Measurements from ENCODE around the gene EPAS1.

DNA sequence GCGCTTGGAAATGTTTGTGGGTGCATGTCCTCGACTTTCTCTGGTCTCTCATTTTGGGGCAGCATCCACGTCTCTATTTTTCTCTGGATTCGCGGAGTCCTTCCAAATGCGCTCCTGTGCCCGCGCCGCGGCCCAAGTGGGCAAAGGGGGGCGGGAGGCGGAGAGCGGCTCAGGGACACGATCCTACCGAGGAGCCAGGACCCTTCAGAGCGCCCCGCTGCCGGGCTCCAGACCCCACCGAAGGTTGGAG lies 990 bp downstream of the EPAS1 start:
- TF ChIP-seq YY1 (IDR thresholded peaks at IDR 0.05; ENCODE audit: insufficient read depth, insufficient replicate concordance, low read depth, low read length) = no peak
- TF ChIP-seq, protein P1, sequence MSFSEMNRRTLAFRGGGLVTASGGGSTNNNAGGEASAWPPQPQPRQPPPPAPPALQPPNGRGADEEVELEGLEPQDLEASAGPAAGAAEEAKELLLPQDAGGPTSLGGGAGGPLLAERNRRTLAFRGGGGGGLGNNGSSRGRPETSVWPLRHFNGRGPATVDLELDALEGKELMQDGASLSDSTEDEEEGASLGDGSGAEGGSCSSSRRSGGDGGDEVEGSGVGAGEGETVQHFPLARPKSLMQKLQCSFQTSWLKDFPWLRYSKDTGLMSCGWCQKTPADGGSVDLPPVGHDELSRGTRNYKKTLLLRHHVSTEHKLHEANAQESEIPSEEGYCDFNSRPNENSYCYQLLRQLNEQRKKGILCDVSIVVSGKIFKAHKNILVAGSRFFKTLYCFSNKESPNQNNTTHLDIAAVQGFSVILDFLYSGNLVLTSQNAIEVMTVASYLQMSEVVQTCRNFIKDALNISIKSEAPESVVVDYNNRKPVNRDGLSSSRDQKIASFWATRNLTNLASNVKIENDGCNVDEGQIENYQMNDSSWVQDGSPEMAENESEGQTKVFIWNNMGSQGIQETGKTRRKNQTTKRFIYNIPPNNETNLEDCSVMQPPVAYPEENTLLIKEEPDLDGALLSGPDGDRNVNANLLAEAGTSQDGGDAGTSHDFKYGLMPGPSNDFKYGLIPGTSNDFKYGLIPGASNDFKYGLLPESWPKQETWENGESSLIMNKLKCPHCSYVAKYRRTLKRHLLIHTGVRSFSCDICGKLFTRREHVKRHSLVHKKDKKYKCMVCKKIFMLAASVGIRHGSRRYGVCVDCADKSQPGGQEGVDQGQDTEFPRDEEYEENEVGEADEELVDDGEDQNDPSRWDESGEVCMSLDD (CRISPR knock-in tag; IDR thresholded peaks at IDR 0.05; ENCODE audit: borderline replicate concordance) = no peak; the same call in 1 of the 2 replicates
- no peak for TF ChIP-seq FOXM1 (CRISPR knock-in tag; IDR thresholded peaks at IDR 0.05)
- no peak for TF ChIP-seq RORA (CRISPR knock-in tag; IDR thresholded peaks at IDR 0.05)
- TF ChIP-seq TRIM24 (CRISPR knock-in tag; IDR thresholded peaks at IDR 0.05) = no peak
- TF ChIP-seq ZFP36L2 (CRISPR knock-in tag; IDR thresholded peaks at IDR 0.05) = peak; percentile 8; the same call in 1 of the 2 replicates
- no peak for TF ChIP-seq ZNF501 (CRISPR knock-in tag; IDR thresholded peaks at IDR 0.05)
